GM12801 (cell line): Measurements from ENCODE around the gene EFNA4.

ENCODE experiments used
- CTCF ChIP-seq: IDR thresholded peaks from one replicate; pipeline ENCODE4 v1.5.1; 2011; ENCODE audit warnings: control low read depth; ENCODE audit not compliant: insufficient read length; ENCODE audit errors: extremely low read depth

EFNA4 gene

DNA sequence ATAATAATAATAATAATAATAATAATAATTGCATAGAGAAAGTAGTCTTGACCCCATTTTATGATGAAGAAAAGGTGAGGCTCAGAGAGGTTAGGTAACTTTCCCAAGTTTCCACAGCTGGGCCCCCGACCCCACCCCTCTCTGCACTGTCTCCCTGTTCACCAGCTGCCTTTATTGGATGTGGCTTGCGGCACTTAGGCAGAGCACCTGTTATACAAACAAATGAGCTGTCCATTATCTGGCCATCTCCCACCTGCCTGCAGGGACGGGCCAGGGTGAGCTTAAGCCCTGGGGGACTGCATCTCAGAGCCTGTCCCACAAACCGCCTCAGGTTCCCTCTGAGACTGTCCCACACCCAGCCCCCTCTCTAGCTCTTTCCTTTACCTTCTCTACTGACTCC is 54.1 kb downstream of the EFNA4 start:
- TF ChIP-seq CTCF = no peak
